Stimulated activated CD8-positive, alpha-beta memory T cell treated with anti-CD3 and anti-CD28 coated beads, Interleukin-7, amount 100 ng/mL, for 1 hour (primary cell): ENCODE results near the gene CNGA1.

ENCODE experiments used
- DNase-seq, 2 donors: peaks; one replicate each; pipeline ENCODE4 v3.0.0-alpha.2; 2020; ENCODE audit warnings: low read depth in 2 of 2

CNGA1 gene

GRCh38 chr4:47899639-47900038, 116.8 kb downstream of the CNGA1 start:
- DNase-seq = no peak

- DNase-seq = no peak
Observed at GRCh38 chr4:47891928-47892327, 124.6 kb downstream of the CNGA1 start.
